ENCODE results near the gene CAB39L. TPM values are rescaled to one million over a fixed set of nuclear protein-coding genes. Genes with fewer than 3 reads are reported as not detected.

The CAB39L gene
- total and polyA plus RNA-seq, 2 donors: 7.6 to 7.9 TPM

- Histone ChIP-seq H3K36me3 (ENCODE audit: control insufficient read depth in 2 of 2, insufficient read depth in 2 of 2, low read length in 1 of 2) (no peaks in the 10 kb centered on the region), H3K4me1 (ENCODE audit: control insufficient read depth in 2 of 2, insufficient read depth in 2 of 2, low read length in 2 of 2) (peaks cover 0 to 26% of the 10 kb centered on the region in 2 donors), H3K9me3 (ENCODE audit: control insufficient read depth in 2 of 2, insufficient read depth in 1 of 2, low read length in 1 of 2) (no peaks in the 10 kb centered on the region), H3K4me3 (ENCODE audit: low read length in 2 of 2) (no peak overlapping the region), H3K27me3 (ENCODE audit: control insufficient read depth in 2 of 2, insufficient read depth in 1 of 2, low read length in 1 of 2) (no peaks in the 10 kb centered on the region), H3K27ac (ENCODE audit: low read depth in 1 of 2, low read length in 1 of 2) (no peak overlapping the region)
- no peak for DNase-seq (ENCODE audit: low read depth in 6 of 9, low spot score in 9 of 9)
- WGBS: 87% methylated on average over 15 of the region's 15 CpGs
Observed at GRCh38 chr13:49305792-49306425, 138.0 kb downstream of the CAB39L start.

GRCh38 chr13:49304763-49305700 is 138.8 kb downstream of the CAB39L start:
- no peak for DNase-seq (ENCODE audit: low read depth in 6 of 9, low spot score in 9 of 9)
- Histone ChIP-seq H3K4me1 (ENCODE audit: control insufficient read depth in 2 of 2, insufficient read depth in 2 of 2, low read length in 2 of 2) (peaks cover 0 to 23% of the 10 kb centered on the region in 2 donors), H3K4me3 (ENCODE audit: low read length in 2 of 2) (no peak overlapping the region), H3K27ac (ENCODE audit: low read depth in 1 of 2, low read length in 1 of 2) (peak overlapping the region in 1 of 2 donors; percentile 43), H3K9me3 (ENCODE audit: control insufficient read depth in 2 of 2, insufficient read depth in 1 of 2, low read length in 1 of 2) (no peaks in the 10 kb centered on the region), H3K36me3 (ENCODE audit: control insufficient read depth in 2 of 2, insufficient read depth in 2 of 2, low read length in 1 of 2) (no peaks in the 10 kb centered on the region), H3K27me3 (ENCODE audit: control insufficient read depth in 2 of 2, insufficient read depth in 1 of 2, low read length in 1 of 2) (no peaks in the 10 kb centered on the region)
- WGBS: 96% methylated on average over 25 of the region's 25 CpGs

GRCh38 chr13:49304356-49304755 is 139.5 kb downstream of the CAB39L start:
- whole genome bisulfite sequencing: 95% methylated on average over 12 of the region's 12 CpGs
- peaks cover 0 to 22% of the 10 kb centered on the region in 2 donors for H3K4me1 ChIP-seq (ENCODE audit: control insufficient read depth in 2 of 2, insufficient read depth in 2 of 2, low read length in 2 of 2)

DNA sequence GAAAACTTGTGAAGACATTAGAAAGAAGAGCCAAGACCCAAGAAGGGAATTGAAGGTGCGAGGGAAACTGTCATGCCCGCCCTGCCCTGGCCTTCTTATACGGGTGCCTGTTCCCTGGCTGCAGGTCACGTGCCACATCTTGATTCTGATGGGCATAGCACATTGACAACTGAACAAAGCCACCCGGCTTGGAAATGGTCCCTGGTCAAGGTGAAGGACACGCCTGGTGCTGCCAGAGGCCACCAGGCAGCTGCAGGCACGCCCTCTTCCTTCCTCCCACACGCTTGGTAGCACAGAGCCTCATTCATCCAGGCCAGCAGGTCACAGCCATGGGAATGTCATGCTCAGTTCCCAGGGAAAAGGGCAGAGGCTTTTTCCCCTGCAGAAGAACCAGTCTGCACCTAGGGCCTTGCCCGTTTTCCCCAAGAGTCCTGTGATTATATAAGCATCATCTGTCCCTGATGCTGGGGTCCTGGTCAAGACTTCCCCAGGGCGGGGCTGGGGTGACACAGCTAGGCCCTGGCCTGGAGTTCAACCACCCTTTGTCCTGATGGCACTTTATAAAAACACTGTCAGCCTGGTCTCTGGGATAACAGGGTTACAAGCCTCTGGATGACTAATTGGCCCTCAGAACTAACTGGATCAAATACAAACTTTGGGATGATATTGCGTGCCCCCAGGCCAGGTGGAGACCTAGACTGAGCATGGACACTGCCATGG is 140.2 kb downstream of the CAB39L start:
- Histone ChIP-seq H3K4me3 (ENCODE audit: low read length in 2 of 2) (no peak overlapping the region), H3K27me3 (ENCODE audit: control insufficient read depth in 2 of 2, insufficient read depth in 1 of 2, low read length in 1 of 2) (no peaks in the 10 kb centered on the region), H3K27ac (ENCODE audit: low read depth in 1 of 2, low read length in 1 of 2) (no peak overlapping the region), H3K36me3 (ENCODE audit: control insufficient read depth in 2 of 2, insufficient read depth in 2 of 2, low read length in 1 of 2) (no peaks in the 10 kb centered on the region), H3K4me1 (ENCODE audit: control insufficient read depth in 2 of 2, insufficient read depth in 2 of 2, low read length in 2 of 2) (peaks cover 0 to 22% of the 10 kb centered on the region in 2 donors), H3K9me3 (ENCODE audit: control insufficient read depth in 2 of 2, insufficient read depth in 1 of 2, low read length in 1 of 2) (no peaks in the 10 kb centered on the region)
- 87% methylated on average over 11 of the region's 11 CpGs for WGBS
- no peak for DNase-seq (ENCODE audit: low read depth in 6 of 9, low spot score in 9 of 9)

More at GRCh38 chr13:49304356-49304755, 139.5 kb downstream of the CAB39L start:
- DNase-seq (ENCODE audit: low read depth in 6 of 9, low spot score in 9 of 9): no peak
- Histone ChIP-seq H3K27ac (ENCODE audit: low read depth in 1 of 2, low read length in 1 of 2) (no peak overlapping the region), H3K4me3 (ENCODE audit: low read length in 2 of 2) (no peak overlapping the region), H3K9me3 (ENCODE audit: control insufficient read depth in 2 of 2, insufficient read depth in 1 of 2, low read length in 1 of 2) (no peaks in the 10 kb centered on the region), H3K27me3 (ENCODE audit: control insufficient read depth in 2 of 2, insufficient read depth in 1 of 2, low read length in 1 of 2) (no peaks in the 10 kb centered on the region), H3K36me3 (ENCODE audit: control insufficient read depth in 2 of 2, insufficient read depth in 2 of 2, low read length in 1 of 2) (no peaks in the 10 kb centered on the region)

GRCh38 chr13:49302817-49303216 is 141.0 kb downstream of the CAB39L start:
- Histone ChIP-seq H3K27me3 (ENCODE audit: control insufficient read depth in 2 of 2, insufficient read depth in 1 of 2, low read length in 1 of 2) (no peaks in the 10 kb centered on the region), H3K4me1 (ENCODE audit: control insufficient read depth in 2 of 2, insufficient read depth in 2 of 2, low read length in 2 of 2) (peaks cover 0 to 25% of the 10 kb centered on the region in 2 donors)

DNA sequence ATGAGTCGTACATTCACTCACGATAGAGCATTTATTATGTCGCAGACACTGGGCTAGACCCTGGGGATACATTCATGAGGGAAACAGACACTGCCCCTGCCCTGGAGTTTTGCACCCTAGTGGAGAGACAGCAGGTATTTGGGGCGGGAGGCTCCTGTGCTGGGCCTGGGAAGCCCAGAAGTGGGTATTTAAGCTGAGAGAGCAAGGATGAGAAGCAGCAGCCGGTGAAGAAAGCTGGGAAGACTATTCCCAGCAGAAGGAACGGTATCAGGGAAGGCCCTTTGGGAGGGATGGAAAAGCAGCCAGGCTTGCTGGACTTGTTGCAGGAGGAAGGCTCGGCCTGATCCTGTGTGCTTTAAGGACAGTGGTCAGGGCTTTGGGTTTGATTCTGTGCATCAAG is 141.6 kb downstream of the CAB39L start:
- 96% methylated on average over 7 of the region's 7 CpGs for WGBS
- H3K27ac ChIP-seq (ENCODE audit: low read depth in 1 of 2, low read length in 1 of 2): peak overlapping the region in 1 of 2 donors; percentile 22
- no peak for DNase-seq (ENCODE audit: low read depth in 6 of 9, low spot score in 9 of 9)

More at GRCh38 chr13:49302817-49303216, 141.0 kb downstream of the CAB39L start:
- Histone ChIP-seq H3K9me3 (ENCODE audit: control insufficient read depth in 2 of 2, insufficient read depth in 1 of 2, low read length in 1 of 2) (no peaks in the 10 kb centered on the region), H3K4me3 (ENCODE audit: low read length in 2 of 2) (no peak overlapping the region), H3K36me3 (ENCODE audit: control insufficient read depth in 2 of 2, insufficient read depth in 2 of 2, low read length in 1 of 2) (no peaks in the 10 kb centered on the region), H3K27ac (ENCODE audit: low read depth in 1 of 2, low read length in 1 of 2) (peak overlapping the region in 1 of 2 donors; percentile 20)
- peak in 1 of 9 donors; percentile 41 for DNase-seq (ENCODE audit: low read depth in 6 of 9, low spot score in 9 of 9)
- 94% methylated on average over 9 of the region's 9 CpGs for WGBS

GRCh38 chr13:49300739-49301589 is 142.9 kb downstream of the CAB39L start:
- 60% methylated on average over 20 of the region's 20 CpGs for WGBS
- Histone ChIP-seq H3K4me1 (ENCODE audit: control insufficient read depth in 2 of 2, insufficient read depth in 2 of 2, low read length in 2 of 2) (peaks cover 0 to 22% of the 10 kb centered on the region in 2 donors), H3K9me3 (ENCODE audit: control insufficient read depth in 2 of 2, insufficient read depth in 1 of 2, low read length in 1 of 2) (no peaks in the 10 kb centered on the region), H3K36me3 (ENCODE audit: control insufficient read depth in 2 of 2, insufficient read depth in 2 of 2, low read length in 1 of 2) (no peaks in the 10 kb centered on the region), H3K27me3 (ENCODE audit: control insufficient read depth in 2 of 2, insufficient read depth in 1 of 2, low read length in 1 of 2) (no peaks in the 10 kb centered on the region), H3K4me3 (ENCODE audit: low read length in 2 of 2) (peak overlapping the region in 1 of 2 donors; percentile 16), H3K27ac (ENCODE audit: low read depth in 1 of 2, low read length in 1 of 2) (peak overlapping the region in 1 of 2 donors; percentile 33)
- DNase-seq (ENCODE audit: low read depth in 6 of 9, low spot score in 9 of 9): peak; percentile 48 to 89 (median 74)

More for the DNA sequence above, 141.6 kb downstream of the CAB39L start:
- Histone ChIP-seq H3K4me3 (ENCODE audit: low read length in 2 of 2) (no peak overlapping the region), H3K4me1 (ENCODE audit: control insufficient read depth in 2 of 2, insufficient read depth in 2 of 2, low read length in 2 of 2) (peaks cover 0 to 22% of the 10 kb centered on the region in 2 donors), H3K36me3 (ENCODE audit: control insufficient read depth in 2 of 2, insufficient read depth in 2 of 2, low read length in 1 of 2) (no peaks in the 10 kb centered on the region), H3K27me3 (ENCODE audit: control insufficient read depth in 2 of 2, insufficient read depth in 1 of 2, low read length in 1 of 2) (no peaks in the 10 kb centered on the region), H3K9me3 (ENCODE audit: control insufficient read depth in 2 of 2, insufficient read depth in 1 of 2, low read length in 1 of 2) (no peaks in the 10 kb centered on the region)

DNA sequence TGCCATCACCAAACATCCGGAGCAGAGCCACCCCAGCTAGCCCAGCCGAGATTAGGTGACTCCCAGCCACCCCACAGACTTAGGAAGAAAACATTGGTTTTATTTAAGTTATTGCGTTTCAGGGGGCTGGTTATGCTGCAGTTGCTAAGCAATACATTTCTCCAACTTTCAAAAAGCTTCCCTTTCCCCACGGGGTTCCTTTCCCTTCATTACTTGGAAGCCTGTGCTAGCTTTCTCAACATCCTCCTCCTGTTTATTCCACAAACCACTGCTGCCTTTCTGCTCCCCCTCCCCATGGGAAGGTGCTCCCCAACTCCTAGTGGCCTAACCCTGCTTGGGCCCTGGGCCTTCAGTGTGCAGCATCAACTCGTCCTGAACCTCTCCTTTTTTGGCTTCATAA is 143.6 kb downstream of the CAB39L start:
- 89% methylated on average over 5 of the region's 5 CpGs for WGBS
- no peaks in the 10 kb centered on the region for H3K36me3 ChIP-seq (ENCODE audit: control insufficient read depth in 2 of 2, insufficient read depth in 2 of 2, low read length in 1 of 2)
- peaks cover 0 to 22% of the 10 kb centered on the region in 2 donors for H3K4me1 ChIP-seq (ENCODE audit: control insufficient read depth in 2 of 2, insufficient read depth in 2 of 2, low read length in 2 of 2)
- H3K27ac ChIP-seq (ENCODE audit: low read depth in 1 of 2, low read length in 1 of 2): no peak overlapping the region
- DNase-seq (ENCODE audit: low read depth in 6 of 9, low spot score in 9 of 9): no peak
- H3K4me3 ChIP-seq (ENCODE audit: low read length in 2 of 2): no peak overlapping the region
- no peaks in the 10 kb centered on the region for H3K9me3 ChIP-seq (ENCODE audit: control insufficient read depth in 2 of 2, insufficient read depth in 1 of 2, low read length in 1 of 2)
- no peaks in the 10 kb centered on the region for H3K27me3 ChIP-seq (ENCODE audit: control insufficient read depth in 2 of 2, insufficient read depth in 1 of 2, low read length in 1 of 2)
